AG09319 (cell line): ENCODE results near the gene ZFYVE19.

Experiments
- DNase-seq: peaks from one replicate; pipeline ENCODE4 v3.0.0-alpha.2; 2010; ENCODE audit warnings: low read depth; ENCODE audit errors: extremely low read depth
- TF ChIP-seq, protein P1 (sequence below): IDR thresholded peaks from 2 replicates; pipeline ENCODE4 v1.5.1; 2011; ENCODE audit warnings: low read depth, mild to moderate bottlenecking, inconsistent platforms, low read length, moderate library complexity

Gene ZFYVE19

DNA sequence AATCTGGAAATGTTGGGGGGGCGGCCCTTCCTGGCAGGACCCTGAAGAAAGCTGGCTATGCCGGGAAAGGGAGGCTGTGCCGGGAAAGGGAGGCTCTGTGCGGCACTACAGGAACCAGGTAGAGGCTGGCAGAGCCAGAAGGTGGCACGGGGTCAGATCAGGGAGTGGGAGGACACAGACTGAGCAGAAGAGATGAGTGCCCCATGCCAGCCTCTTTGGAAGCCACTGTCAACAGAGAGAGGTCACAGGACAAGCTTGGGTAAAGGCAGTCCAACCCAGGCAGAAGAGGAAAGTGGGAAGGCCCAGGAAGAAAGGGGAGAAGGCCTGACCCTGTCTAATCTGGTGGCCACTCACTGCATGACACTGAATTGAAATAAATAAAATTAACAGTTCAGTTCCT is 35.6 kb upstream of the ZFYVE19 start:
- no peak for DNase-seq
- TF ChIP-seq, protein P1, sequence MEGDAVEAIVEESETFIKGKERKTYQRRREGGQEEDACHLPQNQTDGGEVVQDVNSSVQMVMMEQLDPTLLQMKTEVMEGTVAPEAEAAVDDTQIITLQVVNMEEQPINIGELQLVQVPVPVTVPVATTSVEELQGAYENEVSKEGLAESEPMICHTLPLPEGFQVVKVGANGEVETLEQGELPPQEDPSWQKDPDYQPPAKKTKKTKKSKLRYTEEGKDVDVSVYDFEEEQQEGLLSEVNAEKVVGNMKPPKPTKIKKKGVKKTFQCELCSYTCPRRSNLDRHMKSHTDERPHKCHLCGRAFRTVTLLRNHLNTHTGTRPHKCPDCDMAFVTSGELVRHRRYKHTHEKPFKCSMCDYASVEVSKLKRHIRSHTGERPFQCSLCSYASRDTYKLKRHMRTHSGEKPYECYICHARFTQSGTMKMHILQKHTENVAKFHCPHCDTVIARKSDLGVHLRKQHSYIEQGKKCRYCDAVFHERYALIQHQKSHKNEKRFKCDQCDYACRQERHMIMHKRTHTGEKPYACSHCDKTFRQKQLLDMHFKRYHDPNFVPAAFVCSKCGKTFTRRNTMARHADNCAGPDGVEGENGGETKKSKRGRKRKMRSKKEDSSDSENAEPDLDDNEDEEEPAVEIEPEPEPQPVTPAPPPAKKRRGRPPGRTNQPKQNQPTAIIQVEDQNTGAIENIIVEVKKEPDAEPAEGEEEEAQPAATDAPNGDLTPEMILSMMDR = no peak

DNA sequence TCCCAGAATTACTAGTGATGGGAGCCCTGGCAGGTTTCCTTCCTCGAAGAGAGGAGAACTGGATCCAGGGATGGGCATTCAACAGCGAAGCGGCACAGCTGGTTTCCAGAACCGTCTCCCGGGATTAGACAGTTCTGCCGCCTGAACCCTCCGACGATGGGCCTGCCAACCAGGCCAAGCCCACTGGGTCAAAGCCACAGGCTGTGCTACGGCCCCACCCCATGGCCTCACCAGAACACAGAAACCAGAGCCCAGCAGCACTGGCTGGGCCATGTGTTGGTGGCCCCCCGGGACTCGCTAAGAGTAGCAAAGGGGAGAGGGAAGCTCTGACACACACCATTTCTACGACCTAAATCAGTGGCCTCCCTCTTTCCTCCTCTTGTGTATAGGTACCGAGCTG is 34.9 kb upstream of the ZFYVE19 start:
- TF ChIP-seq, protein P1 = no peak
- no peak for DNase-seq

DNA sequence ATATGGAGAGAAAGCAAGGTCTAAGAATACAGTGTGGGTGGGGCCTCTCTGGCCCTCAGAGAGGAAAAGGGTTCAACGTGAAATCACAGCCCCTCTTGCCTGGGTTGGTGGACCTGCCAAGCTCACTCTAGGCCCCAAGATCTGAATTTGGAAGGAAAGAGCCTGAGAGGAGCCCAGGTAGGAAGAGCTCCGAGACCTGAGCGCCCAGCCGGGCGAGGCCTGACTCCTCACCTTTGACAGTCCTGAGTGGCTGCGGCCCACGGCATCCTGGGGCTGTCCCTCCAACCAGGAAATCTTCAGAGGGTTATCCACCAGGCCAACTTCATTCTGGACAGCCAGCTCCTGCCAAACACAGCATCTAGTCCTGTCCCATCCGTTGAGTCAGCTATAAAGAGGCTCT is 33.4 kb upstream of the ZFYVE19 start:
- no peak for DNase-seq
- TF ChIP-seq, protein P1 = no peak

DNA sequence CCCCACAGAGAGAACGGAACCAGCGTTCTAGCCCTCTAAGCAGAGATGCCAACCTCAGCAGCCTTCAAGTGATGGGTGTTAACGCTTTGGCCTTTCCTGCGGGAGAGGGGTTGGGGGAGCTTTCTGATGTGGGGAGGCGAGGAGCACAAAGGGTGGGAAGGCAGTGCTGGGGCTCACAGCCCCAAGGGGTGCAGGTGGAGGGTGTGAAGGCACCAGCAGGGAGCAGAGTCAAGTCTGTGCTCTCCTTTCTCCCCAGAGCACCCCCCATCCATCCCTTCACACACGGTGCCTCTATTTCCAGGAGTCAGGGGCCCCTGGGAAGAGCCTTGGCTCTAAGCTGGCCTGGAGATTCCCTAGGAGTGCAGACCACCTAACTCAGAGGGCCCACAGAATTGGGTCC is 33.0 kb upstream of the ZFYVE19 start:
- TF ChIP-seq, protein P1 = no peak
- DNase-seq = no peak

DNA sequence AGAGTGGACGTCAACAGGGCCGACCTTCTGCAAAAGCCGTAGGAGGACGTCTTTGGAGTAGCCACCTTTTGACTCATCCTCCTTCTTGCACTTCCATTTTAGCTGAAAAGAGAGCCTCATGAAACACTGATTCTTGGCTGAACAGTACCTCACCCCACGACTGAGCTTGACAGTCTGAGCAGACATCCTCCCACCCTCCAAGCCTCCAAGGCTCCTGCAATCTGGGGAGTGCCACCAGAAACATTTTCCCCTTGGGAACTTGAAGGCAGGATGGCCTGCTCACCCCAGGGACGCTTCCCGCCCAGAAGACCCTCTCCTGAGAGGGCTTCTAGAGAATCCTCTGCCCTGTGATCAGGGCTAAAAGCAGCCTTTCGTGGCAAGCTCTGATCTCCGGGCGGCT is 31.9 kb upstream of the ZFYVE19 start:
- no peak for DNase-seq
- TF ChIP-seq, protein P1 = no peak

DNA sequence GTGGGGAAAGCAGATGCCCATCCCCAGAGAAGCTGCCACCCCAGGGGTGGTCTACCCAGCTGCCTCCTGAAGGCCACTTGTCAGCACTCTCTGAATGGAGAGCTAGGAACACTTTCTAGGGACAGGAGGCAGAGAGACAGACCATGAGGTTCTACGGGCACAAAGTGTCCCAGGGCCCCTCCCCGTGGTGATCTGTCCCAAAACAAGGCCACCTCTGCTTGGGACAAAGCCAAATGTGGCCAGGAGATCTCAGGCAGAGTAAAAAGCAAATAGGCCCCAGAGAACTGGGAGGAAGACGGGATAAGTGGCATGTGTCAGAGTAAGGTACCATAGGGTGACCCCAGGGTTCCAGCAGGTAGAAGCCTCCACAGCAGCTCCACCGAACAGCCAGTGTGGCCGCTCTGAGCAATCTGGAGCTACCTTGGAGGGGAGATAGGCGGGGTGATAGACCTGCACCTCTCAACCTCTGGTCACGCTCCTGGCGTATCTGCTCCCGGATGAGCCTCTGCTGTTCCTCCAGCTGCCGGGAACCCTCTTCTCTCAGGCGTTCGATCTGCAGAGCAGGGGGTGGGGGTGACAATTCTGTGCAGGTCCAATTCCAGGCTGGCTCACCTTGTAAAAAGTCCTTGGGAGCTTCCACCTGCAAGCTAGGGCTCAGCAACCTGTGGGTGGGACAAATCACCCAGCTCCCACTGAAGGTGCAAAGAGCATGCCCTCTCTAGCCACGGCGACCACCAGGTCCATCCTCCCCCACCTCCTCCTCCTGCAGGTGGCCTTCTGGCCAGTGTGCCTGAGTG is 31.0 kb upstream of the ZFYVE19 start:
- TF ChIP-seq, protein P1 = no peak

DNA sequence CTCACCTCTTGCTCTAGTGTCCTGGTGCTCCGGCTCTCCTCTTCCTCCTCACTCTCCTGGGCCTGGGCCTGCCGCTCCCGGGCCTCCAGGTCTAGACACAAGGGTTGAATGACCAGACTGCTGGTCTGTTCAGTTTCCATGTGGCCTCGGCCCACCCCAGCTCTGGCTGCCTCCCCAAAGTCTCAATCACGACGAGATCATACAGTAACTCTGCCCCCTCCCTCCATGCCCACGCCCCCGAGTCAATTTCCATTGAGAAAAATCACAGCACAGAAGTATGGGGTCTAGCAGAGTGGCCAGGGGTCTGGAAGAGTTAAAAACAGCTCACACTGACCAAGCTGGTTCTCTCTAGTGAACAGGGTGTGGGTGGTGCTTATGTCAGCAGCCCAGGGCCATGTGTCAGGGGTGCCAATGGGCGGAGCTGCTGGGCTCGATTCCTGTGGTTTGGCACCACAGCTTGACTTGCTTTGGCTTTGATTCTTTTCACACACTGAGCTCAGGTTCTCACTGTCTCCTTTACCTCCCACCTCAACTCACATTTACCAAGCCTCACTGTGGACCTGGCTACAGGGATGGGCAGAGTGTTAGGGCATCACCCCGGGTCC is 30.2 kb upstream of the ZFYVE19 start:
- TF ChIP-seq, protein P1 = no peak
- DNase-seq = no peak

More for the DNA sequence above, 31.0 kb upstream of the ZFYVE19 start:
- no peak for DNase-seq
